Fibroblast of skin of back (primary cell): ENCODE results near the gene KLLN. TPM values are rescaled to one million over a fixed set of nuclear protein-coding genes. Genes with fewer than 3 reads are reported as not detected.
A peak's percentile ranks its signal among the peaks of the same experiment; 100 is the strongest.
"Not testable (repeated sequence)": the region's sequence is repeated elsewhere in the genome, so short reads cannot be mapped to it uniquely, and the experiment has no call there.

ENCODE experiments used
- DNase-seq: peaks from one replicate; pipeline ENCODE4 v3.0.0-alpha.2; 2013
- polyA plus RNA-seq, 2 experiments: library from polyadenylated mRNA; unstranded; fragments of 120-200 nt; gene quantifications; one replicate each; pipeline ENCODE4 v1.2.1, GENCODE V29; 2013; ENCODE audit not compliant: insufficient read length in 2 of 2

Gene KLLN, protein sequence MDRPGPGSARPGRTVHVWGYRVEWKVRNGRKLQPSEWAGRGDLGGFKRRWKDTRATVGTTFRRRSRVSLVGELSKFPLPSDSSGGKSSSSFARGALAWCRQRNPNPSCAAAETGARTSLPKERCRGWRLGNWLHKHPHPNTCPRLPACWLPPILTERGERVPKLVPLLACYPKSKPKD
- polyA plus RNA-seq (2013, experiment 1 of 2; ENCODE audit: insufficient read length): 0.32 TPM
- polyA plus RNA-seq (2013, experiment 2 of 2; ENCODE audit: insufficient read length): 0.24 TPM

DNA sequence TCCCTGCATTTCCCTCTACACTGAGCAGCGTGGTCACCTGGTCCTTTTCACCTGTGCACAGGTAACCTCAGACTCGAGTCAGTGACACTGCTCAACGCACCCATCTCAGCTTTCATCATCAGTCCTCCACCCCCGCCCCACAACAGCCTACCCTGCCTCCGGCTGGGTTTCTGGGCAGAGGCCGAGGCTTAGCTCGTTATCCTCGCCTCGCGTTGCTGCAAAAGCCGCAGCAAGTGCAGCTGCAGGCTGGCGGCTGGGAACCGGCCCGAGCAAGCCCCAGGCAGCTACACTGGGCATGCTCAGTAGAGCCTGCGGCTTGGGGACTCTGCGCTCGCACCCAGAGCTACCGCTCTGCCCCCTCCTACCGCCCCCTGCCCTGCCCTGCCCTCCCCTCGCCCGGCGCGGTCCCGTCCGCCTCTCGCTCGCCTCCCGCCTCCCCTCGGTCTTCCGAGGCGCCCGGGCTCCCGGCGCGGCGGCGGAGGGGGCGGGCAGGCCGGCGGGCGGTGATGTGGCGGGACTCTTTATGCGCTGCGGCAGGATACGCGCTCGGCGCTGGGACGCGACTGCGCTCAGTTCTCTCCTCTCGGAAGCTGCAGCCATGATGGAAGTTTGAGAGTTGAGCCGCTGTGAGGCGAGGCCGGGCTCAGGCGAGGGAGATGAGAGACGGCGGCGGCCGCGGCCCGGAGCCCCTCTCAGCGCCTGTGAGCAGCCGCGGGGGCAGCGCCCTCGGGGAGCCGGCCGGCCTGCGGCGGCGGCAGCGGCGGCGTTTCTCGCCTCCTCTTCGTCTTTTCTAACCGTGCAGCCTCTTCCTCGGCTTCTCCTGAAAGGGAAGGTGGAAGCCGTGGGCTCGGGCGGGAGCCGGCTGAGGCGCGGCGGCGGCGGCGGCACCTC is at the start of gene KLLN, which contains the start of gene PTEN:
TSS of gene KLLN (minus strand) at position 481 of the 891 bp plus-strand sequence. CDS start 1,046 bp downstream, outside the sequence.
TSS of gene PTEN (plus strand) at position 573 of the 891 bp plus-strand sequence. CDS start 845 bp downstream, outside the sequence.
- DNase-seq: peak; percentile 92

DNA sequence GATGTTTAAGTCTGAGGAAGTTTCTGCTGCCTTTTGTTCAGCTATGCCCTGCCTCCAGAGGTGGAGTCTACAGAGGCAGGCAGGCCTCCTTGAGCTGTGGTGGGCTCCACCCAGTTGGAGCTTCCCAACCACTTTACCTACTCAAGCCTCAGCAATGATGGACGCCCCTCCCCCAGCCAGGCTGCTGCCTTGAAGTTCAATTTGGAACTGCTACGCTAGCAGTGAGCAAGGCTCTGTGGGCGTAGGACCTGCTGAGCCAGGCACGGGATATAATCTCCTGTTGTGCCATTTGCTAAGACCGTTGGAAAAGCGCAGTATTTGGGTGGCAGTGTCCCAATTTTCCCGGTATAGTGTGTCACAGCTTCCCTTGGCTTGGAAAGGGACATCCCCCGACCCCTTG is 40.1 kb upstream of the KLLN start:
- DNase-seq: not testable (repeated sequence)

DNA sequence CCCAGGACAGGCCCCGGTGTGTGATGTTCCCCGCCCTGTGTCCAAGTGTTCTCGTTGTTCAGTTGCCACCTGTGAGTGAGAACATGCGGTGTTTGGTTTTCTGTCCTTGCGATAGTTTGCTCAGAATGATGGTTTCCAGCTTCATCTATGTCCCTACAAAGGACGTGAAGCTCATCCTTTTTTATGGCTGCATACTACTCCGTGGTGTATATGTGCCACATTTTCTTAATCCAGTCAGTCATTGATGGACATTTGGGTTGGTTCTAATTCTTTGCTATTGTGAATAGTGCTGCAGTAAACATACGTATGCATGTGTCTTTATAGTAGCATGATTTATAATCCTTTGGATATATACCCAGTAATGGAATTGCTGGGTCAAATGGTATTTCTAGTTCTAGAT is 34.6 kb upstream of the KLLN start:
- not testable (repeated sequence) for DNase-seq

DNA sequence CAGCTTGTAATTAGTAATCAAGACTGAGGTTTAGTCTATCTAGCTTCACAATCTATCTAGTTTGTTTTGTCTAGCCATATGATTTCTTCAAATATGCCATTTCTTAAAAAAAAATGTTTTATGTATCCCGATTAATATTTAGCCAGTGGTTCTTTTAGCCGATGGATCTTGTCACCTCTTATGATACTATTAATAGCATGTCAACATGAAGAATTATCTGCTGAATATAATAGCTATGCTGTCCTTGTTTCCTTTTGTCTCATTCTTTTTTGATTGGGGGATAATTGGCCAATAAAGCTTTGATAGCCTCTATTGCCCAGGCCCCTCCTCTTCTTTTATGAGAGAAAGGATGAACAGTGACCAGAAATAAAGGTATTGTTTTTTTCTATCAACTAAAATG is 32.9 kb upstream of the KLLN start:
- DNase-seq: no peak

DNA sequence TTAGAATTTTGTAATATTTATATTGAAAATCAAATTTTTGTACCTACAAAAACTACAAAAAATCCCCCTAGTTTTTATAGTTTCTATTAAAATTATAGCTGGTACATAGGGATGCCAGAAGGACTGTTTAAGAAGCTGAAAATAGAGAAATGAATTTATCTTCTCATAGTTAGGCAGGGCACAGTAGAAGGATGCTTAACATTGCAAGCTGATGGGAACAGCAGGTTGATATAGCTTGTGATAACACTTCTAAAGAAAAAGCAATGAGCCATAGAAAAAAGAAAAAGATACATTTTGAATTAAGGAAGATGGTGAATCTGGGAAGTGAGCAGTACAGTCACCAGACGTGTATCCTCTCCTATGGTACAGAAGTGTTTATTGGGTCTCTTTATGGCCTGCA is 32.1 kb upstream of the KLLN start:
- no peak for DNase-seq

DNA sequence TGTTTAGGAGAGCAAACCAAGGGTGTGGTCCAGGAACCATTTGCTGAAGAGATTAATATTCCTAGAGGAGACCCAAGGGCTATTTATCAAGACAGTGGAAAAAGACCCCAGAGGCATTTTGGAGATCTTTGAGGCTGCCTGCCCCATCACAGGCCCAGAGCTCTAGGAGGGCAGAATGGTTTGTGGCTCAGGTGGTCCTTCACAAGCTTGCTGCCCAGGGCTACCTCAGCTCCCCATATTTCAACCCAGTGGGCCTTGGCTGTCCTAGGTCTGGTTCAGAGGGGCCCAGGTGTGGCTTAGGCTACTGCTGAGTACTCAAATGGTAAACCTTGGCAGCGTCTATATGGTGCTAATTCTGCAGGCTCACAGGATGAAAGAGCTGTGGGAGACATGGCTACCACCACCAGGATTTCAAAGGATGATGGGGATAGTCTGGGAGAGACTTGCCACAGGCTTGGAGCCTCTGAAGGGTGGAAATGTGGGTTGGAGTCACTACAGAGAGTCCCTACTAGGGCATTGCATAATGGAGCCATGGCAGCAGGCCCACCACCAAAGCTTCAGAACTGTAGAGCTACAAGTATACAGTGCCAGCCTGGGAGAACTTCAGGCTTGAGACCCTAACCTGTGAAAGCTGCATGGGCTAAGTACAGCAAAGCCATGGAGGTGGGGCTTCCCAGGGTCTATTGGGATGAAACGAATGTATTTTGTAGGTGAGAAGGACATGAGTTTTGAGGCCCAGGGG is 24.4 kb upstream of the KLLN start:
- DNase-seq: no peak

DNA sequence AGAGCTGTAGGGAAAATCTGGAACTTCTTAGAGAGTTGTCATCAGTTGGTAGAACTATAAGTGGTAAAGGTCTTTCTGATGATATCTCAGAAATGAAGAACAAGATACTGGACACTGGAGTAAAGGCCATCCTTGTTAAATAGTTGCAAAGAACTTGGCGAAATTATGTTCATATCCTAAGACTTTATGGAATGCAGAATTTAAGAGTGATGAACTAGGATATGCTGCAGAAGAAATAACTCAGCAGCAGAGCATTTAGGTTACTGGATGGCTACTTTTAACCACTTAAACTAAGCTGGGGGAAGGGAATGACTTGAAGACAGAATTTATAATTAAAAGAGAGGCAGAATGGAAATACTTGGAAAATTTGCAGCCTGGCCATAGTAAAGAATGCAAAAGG is 23.8 kb upstream of the KLLN start:
- DNase-seq: peak; percentile 56

DNA sequence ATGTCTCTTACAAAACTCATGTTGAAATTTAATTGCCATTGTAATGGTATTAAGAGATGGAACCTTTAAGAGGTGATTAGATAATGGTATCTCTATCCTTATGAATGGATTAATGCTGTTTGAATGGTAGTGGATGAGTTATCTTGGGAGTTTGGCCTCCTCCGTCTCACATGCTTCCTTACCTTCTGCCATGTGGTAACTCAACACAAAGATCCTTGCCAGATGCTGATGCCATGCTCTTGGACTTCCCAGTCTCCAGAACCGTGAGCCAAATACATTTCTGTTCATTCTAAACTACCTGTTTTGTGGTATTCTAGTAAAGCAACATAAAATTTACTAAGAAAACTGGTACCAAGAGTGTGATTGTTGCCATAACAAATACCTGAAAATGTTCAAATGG is 23.3 kb upstream of the KLLN start:
- DNase-seq: no peak

DNA sequence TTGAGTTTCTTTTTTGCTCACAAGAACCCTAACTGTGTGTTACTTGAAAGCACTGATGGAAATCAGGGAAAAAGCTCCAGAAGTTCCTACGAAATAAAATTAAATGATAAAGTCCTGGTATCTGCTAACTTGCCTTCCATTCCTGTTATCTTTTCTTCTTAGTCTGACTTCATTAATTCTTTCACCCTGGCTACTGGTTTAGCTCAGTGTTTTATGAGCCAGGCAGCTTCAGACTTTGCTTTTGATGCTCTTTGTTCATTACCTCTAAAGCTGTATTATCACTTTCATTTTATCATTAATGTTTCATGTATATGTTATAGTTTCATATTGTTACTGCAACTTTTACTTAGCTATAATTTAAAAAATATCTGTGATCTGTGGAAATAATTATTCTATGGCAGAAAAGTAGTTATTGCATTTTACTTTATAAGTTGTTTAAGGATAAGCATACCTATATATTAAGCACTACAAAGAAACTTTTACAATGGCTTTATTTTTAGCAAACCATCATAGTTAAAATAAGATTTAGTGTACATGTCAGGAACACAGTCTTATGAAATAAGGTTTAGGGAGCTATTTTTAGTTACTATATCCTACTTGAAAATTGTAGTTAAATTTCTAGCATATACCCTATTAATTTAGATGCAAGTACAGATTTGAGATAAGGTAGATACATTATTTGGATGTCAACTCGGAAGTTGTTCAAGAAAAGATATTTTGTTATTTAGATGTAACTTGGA is 19.4 kb upstream of the KLLN start:
- no peak for DNase-seq

DNA sequence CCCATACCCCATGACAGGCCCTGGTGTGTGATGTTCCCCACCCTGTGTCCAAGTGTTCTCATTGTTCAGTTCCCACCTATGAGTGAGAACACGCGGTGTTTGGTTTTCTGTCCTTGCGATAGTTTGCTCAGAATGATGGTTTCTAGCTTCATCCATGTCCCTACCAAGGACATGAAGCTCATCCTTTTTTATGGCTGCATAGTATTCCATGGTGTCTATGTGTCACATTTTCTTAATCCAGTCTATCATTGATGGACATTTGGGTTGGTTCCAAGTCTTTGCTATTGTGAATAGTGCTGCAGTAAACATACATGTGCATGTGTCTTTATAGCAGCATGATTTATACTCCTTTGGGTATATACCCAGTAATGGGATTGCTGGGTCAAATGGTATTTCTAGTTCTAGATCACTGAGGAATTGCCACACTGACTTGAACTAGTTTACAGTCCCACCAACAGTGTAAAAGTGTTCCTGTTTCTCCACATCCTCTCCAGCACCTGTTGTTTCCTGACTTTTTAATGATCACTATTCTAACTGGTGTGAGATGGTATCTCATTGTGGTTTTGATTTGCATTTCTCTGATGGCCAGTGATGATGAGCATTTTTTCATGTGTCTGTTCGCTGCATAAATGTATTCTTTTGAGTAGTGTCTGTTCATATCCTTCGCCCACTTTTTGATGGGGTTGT is 18.2 kb upstream of the KLLN start:
- not testable (repeated sequence) for DNase-seq

DNA sequence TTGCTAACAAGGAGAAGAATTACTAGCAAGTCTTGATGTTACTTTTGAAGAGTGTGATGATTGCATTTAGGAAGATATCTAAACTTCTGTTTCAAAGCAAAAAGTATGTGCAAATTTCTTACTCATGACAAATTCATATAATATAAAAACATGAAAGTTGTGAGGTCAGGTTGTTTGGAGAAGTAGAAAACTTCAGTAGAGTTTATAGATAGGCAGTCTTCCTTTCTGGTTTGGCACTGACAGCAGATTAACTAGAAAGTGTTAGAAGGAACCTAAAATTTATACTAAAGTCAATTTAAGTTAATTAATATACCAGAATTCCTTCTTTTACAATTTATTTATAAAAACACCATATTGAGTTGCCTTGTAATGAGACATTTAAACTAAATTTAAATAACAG is 17.0 kb upstream of the KLLN start:
- DNase-seq: no peak

DNA sequence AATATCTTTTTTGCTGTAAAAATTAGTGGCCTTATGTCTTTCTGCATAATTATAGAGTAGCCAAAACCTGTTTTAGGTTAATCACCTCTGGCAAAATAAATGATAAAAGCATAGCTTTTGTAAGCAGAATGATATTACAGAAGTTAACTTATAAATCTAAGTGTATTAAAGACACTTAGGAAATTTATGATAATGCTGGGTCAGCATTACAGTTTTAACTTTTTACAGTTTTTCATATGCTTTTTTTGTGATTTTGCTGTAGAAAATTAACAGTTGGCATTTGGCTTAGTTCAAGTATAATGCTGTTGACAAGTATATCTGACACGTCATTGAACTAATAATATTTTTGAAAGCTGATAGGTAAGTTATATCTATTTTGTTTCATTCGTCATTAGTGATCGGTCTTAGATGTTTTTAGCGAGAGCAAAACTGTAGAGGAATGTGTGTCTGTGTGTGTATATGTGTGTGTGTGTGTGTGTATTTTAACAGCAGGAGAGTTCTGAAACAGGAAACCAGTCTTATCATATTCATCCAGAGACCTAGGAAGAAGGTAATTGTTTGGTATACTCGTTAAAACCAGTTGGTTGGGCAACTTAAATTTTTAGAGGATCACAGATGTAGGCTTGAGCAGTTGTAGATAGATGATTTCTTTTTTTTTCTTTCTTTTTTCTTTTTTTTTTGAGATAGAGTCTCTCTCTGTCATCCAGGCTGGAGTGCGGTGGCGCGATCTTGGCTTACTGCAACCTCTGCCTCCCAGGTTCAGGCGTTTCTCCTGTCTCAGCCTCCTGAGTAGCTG is 15.5 kb upstream of the KLLN start:
- no peak for DNase-seq

DNA sequence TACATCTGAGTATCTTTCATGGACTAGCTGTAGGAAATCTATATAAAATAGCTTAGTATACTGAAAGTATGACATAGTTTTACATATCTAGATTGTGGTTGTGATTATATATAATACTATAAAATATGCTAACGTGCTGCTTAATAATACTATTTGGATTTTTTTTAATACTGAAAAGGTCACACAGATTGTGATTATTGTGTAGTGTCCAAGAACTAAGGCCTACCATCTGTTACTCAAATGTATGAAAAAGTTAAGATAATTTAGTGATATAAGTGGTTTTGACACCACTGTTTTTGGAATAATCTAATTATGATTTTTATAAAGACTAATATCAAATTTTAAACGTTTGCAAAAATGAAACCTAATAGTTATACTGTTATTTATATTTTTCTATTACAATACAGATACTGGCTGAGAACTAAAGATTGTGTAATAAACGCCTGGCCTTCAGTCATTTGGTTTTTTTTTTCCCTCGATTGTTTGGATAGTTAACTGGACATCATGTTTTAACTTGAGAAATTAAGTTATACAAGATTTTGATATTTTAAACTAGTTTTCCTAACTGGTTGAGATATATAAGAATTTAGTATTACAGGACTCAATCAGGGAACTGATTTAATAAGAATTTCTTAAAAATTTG is 12.7 kb upstream of the KLLN start:
- DNase-seq: no peak

DNA sequence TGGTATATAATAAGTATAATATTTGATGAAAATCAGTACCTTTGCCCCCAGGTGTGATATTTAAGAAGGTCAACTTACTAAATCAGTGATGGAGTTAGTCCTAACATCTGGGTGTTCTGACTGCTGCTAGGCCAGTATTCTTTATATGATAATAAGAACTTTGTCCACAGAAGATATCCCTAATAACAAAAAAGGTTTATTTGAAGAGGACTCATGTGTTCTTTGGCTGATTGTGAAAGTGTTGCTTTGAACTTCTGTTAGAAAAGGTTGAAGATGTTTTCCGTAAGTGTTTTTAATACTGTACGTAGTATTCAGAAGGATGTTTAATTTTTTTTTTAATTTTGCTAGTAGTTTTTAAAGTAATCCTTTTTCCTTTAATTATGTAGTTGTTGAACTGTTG is 10.3 kb upstream of the KLLN start:
- no peak for DNase-seq

DNA sequence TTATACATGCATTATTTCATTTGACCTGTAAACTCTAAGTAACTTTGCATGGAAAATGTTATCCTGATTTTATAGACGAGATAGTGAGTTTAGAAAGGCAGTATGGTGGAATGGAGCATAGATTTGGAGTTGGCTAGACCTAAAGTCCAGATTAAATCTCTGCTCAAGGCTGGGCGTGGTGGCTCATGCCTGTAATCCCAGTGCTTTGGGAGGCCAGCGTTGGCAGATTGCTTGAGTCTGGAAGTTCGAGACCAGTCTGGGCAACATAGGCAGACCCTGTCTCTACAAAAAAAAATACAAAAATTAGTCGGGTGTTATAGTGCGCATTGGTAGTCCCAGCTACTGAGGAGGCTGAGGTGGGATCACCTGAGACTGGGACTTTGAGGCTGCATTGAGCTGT is 9.5 kb upstream of the KLLN start:
- no peak for DNase-seq

DNA sequence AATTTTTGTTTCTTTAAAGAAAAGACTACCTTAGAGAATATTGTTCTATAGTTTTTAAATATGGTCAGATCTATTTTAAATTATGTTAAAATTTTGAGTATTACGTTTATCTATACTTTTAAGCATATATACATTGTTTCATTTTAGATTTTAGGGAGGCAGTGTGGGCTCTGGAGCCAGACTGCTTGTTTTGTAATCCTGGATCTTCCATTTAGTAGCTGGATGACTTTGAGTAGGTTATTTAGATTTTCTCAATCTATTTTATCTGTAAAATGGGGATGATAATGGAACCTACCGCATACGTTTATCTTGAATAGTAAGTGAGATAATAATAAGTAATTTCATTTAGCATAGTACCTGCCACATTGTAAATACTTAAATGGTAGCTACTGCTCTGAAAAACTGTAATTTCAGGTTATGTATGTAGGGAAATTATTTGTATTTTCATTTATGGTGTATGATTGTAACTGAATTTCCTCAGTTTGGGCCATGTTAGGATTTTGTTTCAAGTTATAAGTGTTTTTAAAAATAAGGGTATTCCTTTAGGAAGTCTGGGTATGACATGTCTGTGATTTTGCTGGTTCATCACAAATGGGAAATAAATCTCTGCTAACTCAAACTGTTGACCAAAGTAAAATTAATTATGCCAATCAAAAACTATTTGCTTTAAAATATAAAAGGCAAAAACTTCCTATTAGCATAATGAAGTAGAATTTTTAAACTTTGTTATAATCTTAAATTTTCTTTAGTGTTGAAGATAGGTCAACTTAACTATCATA is 6.6 kb upstream of the KLLN start:
- DNase-seq: no peak

DNA sequence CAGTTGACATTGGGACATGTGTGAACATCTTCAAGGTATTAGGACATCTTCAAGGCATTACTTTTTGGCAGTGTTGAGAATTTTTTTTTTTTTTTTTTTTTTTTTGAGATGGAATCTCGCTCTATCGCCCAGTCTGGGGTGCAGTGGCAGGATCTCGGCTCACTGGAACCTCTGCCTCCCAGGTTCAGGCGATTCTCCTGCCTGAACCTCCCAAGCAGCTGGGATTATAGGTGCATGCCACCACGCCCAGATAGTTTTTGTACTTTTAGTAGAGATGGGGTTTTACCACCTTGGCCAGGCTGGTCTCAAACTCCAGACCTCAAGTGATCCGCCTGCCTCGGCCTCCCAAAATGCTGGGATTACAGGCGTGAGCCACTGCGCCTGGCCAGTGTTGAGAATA is 5.8 kb upstream of the KLLN start:
- not testable (repeated sequence) for DNase-seq

DNA sequence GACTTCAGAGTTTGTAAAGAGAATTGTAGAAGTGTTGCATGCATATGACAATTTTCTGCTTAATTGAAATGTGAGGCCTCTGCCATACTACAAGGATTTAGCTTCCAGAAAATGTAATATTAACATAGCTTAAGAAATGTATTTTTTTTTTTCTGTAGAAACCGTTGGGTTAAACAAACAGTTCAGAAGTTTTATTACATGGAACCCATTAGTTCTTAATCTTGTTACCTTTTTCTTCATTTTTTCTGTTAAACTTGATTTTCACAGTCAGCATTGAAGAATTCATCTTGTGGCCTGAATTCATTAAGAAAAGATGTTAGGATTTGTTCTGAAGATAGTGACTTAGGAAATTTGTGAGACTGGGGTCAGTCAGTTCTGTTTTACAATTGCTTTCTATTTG is 4.9 kb upstream of the KLLN start:
- no peak for DNase-seq

DNA sequence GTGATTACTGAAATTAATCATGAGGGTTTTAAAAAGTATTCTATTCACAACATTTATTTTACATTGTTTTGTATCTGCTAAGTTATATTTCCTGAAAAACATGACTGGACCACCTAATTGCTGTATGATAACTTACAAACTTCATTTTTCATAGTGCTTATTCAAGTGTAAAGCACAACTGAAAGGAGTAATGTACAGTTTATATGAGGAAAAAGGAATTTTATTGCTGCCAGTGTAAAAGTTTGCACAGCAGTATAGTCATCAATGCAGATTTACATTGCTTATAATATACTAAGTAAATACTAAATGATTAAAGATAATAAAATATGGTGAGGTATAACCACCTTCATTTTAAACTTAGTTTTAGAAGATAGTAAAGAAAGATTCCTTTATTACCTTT is 4.1 kb upstream of the KLLN start:
- no peak for DNase-seq
